ENCODE data around the gene CCDC167.

GRCh38 chr6:37435373-37435772 is 64.3 kb downstream of the CCDC167 start:
- TF ChIP-seq CTCF (IDR thresholded peaks at IDR 0.05) (no peak), POLR2A (IDR thresholded peaks at IDR 0.05) (no peak), EP300 (IDR thresholded peaks at IDR 0.05) (no peak)
